GM21381 (cell line): Measurements from ENCODE around the gene RTN4RL1.
"Not testable (repeated sequence)": the region's sequence is repeated elsewhere in the genome, so short reads cannot be mapped to it uniquely, and the experiment has no call there.

Experiments
- ATAC-seq: cut with Tn5 transposase; IDR thresholded peaks from one replicate; pipeline ENCODE4 v1.9.1; 2021; ENCODE audit warnings: mild to moderate bottlenecking, moderate library complexity; ENCODE audit not compliant: unreplicated experiment

The RTN4RL1 gene

GRCh38 chr17:2008332-2009126 is 16.6 kb downstream of the RTN4RL1 start:
- no peak for ATAC-seq

- ATAC-seq: no peak
These were observed 20.6 kb downstream of the RTN4RL1 start for GRCh38 chr17:2004435-2004952.

- no peak for ATAC-seq
These were observed 21.6 kb downstream of the RTN4RL1 start for GRCh38 chr17:2003525-2003924.

GRCh38 chr17:2002767-2003329 is 22.3 kb downstream of the RTN4RL1 start:
- ATAC-seq: no peak

GRCh38 chr17:1999557-2000251 is 25.4 kb downstream of the RTN4RL1 start:
- ATAC-seq: no peak

- ATAC-seq: no peak
These were observed 27.0 kb downstream of the RTN4RL1 start for GRCh38 chr17:1997927-1998742.

- ATAC-seq: no peak
These were observed 27.7 kb downstream of the RTN4RL1 start for GRCh38 chr17:1997289-1997926.

GRCh38 chr17:1996800-1997288 is 28.3 kb downstream of the RTN4RL1 start:
- ATAC-seq: no peak

GRCh38 chr17:1995907-1996799 is 29.0 kb downstream of the RTN4RL1 start:
- ATAC-seq: no peak

- ATAC-seq: no peak
These were observed 29.7 kb downstream of the RTN4RL1 start for GRCh38 chr17:1995321-1995892.

GRCh38 chr17:1994707-1995106 is 30.4 kb downstream of the RTN4RL1 start:
- no peak for ATAC-seq

GRCh38 chr17:1992541-1992940 is 32.6 kb downstream of the RTN4RL1 start:
- ATAC-seq: no peak

- no peak for ATAC-seq
These were observed 36.0 kb downstream of the RTN4RL1 start for GRCh38 chr17:1989135-1989534.

- no peak for ATAC-seq
These were observed 38.2 kb downstream of the RTN4RL1 start for GRCh38 chr17:1986783-1987451.

GRCh38 chr17:1985686-1986085 is 39.4 kb downstream of the RTN4RL1 start:
- ATAC-seq: no peak

- no peak for ATAC-seq
These were observed 40.0 kb downstream of the RTN4RL1 start for GRCh38 chr17:1985093-1985492.

GRCh38 chr17:1982793-1983366 is 42.3 kb downstream of the RTN4RL1 start:
- ATAC-seq: not testable (repeated sequence)

GRCh38 chr17:1980665-1981250 is 44.4 kb downstream of the RTN4RL1 start:
- ATAC-seq: no peak
